Measurements from ENCODE around the gene CS. TPM values are rescaled to one million over a fixed set of nuclear protein-coding genes. Genes with fewer than 3 reads are reported as not detected.

The CS gene
- total and polyA plus RNA-seq, 2 of the 4 experiments (the other 2 are of a cell fraction) = 139 to 146 TPM

DNA sequence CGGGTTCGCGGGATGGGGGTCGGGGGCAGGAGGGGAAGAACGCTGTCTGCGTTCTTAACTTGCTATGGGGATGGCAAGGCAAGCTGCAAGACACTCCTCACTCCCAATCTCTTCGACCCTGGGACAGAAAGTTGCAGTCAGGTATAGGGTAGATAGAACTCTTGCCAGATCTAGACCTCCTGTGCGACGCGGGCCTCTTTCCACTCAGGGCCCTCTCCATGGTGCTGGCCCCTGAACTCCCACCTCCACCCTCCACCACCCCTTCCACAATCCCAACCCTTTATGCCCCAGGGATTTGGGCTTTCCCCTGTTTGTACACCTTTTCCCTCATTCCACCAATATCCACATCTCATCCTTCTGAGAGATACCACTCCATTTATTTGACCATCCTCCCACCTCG lies 75.2 kb downstream of the CS start:
- Histone ChIP-seq H3K4ac (ENCODE audit: low read depth, low read length) (peak overlapping the region; percentile 92; the same call in 1 of the 2 replicates), H2BK20ac (ENCODE audit: low read depth, low read length) (no peak overlapping the region), H2AK5ac (ENCODE audit: low read depth, low read length) (peak overlapping the region; percentile 88), H3K4me1 (ENCODE audit: control insufficient read depth, insufficient read depth, low read length) (peaks cover 4% of the 10 kb centered on the region; the same call in 1 of the 2 replicates), H4K20me1 (ENCODE audit: insufficient read depth, low read length) (no peaks in the 10 kb centered on the region), H3K9me3 (ENCODE audit: control insufficient read depth, insufficient read depth, low read length) (no peaks in the 10 kb centered on the region), H3K27ac (ENCODE audit: insufficient read depth, low read length) (peak overlapping the region; percentile 57; the same call in 1 of the 2 replicates), H3K23ac (ENCODE audit: low read depth, low read length) (peak overlapping the region; percentile 7; the same call in 1 of the 2 replicates), H3K79me1 (ENCODE audit: low read depth in 1 of 2, low read length in 2 of 2) (peaks cover 19 to 36% of the 10 kb centered on the region in 2 experiments), H3K14ac (replicated peaks; ENCODE audit: low read depth, low read length) (peak overlapping the region; percentile 87; the same call in 1 of the 2 replicates), H3K4me2 (ENCODE audit: low read depth, low read length) (peak overlapping the region; percentile 98), H2BK15ac (ENCODE audit: low read depth, low read length) (no peak overlapping the region), H4K91ac (ENCODE audit: insufficient read depth, low read depth, low read length) (no peak overlapping the region), H3K9me1 (ENCODE audit: insufficient read depth, low read length) (peaks cover 13% of the 10 kb centered on the region), H3K4me3 (ENCODE audit: insufficient read depth, low read depth, low read length) (peak overlapping the region; percentile 63), H4K5ac (ENCODE audit: low read depth, low read length) (no peak overlapping the region), H3K36me3 (ENCODE audit: control insufficient read depth, insufficient read depth, low read length) (peaks cover 6% of the 10 kb centered on the region; the same call in 1 of the 2 replicates), H2AFZ (replicated peaks; ENCODE audit: low read length, poor library complexity) (peak overlapping the region; percentile 92), H3K9ac (ENCODE audit: low read depth, low read length) (peak overlapping the region; percentile 79; the same call in 1 of the 2 replicates), H3K56ac (ENCODE audit: extremely low read depth, insufficient read depth, low read length) (no peak overlapping the region), H2BK5ac (ENCODE audit: low read depth, low read length, poor library complexity, severe bottlenecking) (no peak overlapping the region), H3K27me3 (ENCODE audit: control insufficient read depth, insufficient read depth, low read length) (no peaks in the 10 kb centered on the region), H3K18ac (ENCODE audit: low read depth, low read length) (no peak overlapping the region), H4K8ac (ENCODE audit: low read depth in 2 of 2, low read length in 2 of 2) (peak overlapping the region; percentile 87 to 93; a peak in 3 of 4 replicates), H2BK120ac (ENCODE audit: low read depth, low read length) (no peak overlapping the region), H2AK9ac (replicated peaks; ENCODE audit: low read depth, low read length, poor library complexity) (peak overlapping the region; percentile 83)
- no peak for ATAC-seq (ENCODE audit: low read depth)
- intact Hi-C loops (cut with micrococcal nuclease) = loop anchor here (1.0 kb wide), 3 partner anchors 28 to 106 kb away; no protein-coding TSS in a partner anchor
- TF ChIP-seq, protein P1, sequence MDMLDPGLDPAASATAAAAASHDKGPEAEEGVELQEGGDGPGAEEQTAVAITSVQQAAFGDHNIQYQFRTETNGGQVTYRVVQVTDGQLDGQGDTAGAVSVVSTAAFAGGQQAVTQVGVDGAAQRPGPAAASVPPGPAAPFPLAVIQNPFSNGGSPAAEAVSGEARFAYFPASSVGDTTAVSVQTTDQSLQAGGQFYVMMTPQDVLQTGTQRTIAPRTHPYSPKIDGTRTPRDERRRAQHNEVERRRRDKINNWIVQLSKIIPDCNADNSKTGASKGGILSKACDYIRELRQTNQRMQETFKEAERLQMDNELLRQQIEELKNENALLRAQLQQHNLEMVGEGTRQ (IDR thresholded peaks at IDR 0.05; ENCODE audit: low read depth, low read length) = no peak
- no peak for TF ChIP-seq MXI1 (IDR thresholded peaks at IDR 0.05; ENCODE audit: borderline replicate concordance, low read depth, low read length)
- no peak for TF ChIP-seq FOS (IDR thresholded peaks at IDR 0.05; ENCODE audit: low read depth, low read length)
- TF ChIP-seq BHLHE40 (IDR thresholded peaks at IDR 0.05; ENCODE audit: low read depth, low read length) = no peak
- TF ChIP-seq CEBPB (IDR thresholded peaks at IDR 0.05; ENCODE audit: low read depth, low read length) = no peak
- TF ChIP-seq POLR2A (IDR thresholded peaks at IDR 0.05; ENCODE audit: low read depth, low read length) = no peak
- TF ChIP-seq RFX5 (IDR thresholded peaks at IDR 0.05; ENCODE audit: low read depth, low read length) = no peak
- TF ChIP-seq, protein P2, sequence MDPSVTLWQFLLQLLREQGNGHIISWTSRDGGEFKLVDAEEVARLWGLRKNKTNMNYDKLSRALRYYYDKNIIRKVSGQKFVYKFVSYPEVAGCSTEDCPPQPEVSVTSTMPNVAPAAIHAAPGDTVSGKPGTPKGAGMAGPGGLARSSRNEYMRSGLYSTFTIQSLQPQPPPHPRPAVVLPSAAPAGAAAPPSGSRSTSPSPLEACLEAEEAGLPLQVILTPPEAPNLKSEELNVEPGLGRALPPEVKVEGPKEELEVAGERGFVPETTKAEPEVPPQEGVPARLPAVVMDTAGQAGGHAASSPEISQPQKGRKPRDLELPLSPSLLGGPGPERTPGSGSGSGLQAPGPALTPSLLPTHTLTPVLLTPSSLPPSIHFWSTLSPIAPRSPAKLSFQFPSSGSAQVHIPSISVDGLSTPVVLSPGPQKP (IDR thresholded peaks at IDR 0.05; ENCODE audit: borderline replicate concordance, low read depth, low read length) = no peak
- TF ChIP-seq SMC3 (IDR thresholded peaks at IDR 0.05; ENCODE audit: low read depth, low read length) = no peak
- TF ChIP-seq, protein P3, sequence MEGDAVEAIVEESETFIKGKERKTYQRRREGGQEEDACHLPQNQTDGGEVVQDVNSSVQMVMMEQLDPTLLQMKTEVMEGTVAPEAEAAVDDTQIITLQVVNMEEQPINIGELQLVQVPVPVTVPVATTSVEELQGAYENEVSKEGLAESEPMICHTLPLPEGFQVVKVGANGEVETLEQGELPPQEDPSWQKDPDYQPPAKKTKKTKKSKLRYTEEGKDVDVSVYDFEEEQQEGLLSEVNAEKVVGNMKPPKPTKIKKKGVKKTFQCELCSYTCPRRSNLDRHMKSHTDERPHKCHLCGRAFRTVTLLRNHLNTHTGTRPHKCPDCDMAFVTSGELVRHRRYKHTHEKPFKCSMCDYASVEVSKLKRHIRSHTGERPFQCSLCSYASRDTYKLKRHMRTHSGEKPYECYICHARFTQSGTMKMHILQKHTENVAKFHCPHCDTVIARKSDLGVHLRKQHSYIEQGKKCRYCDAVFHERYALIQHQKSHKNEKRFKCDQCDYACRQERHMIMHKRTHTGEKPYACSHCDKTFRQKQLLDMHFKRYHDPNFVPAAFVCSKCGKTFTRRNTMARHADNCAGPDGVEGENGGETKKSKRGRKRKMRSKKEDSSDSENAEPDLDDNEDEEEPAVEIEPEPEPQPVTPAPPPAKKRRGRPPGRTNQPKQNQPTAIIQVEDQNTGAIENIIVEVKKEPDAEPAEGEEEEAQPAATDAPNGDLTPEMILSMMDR (conservative IDR thresholded peaks at IDR 0.05; ENCODE audit: low read depth, low read length) = no peak
- no peak for TF ChIP-seq RCOR1 (IDR thresholded peaks at IDR 0.05; ENCODE audit: insufficient replicate concordance, low read length)
- no peak for TF ChIP-seq RAD21 (IDR thresholded peaks at IDR 0.05; ENCODE audit: low read length)
- TF ChIP-seq NFE2L2 (IDR thresholded peaks at IDR 0.05; ENCODE audit: low read depth, low read length) = no peak
- no peak for TF ChIP-seq MAFK (IDR thresholded peaks at IDR 0.05; ENCODE audit: low read depth, low read length)
- no peak for TF ChIP-seq CHD1 (IDR thresholded peaks at IDR 0.05; ENCODE audit: low read depth, low read length)
- no peak for TF ChIP-seq MAZ (IDR thresholded peaks at IDR 0.05; ENCODE audit: borderline replicate concordance, low read depth, low read length)
- ChIA-PET CTCF (no interaction called here), POLR2A (ENCODE audit: unreplicated experiment) (no interaction called here)
- no peak for DNase-seq
- dilution Hi-C loops (cut with HindIII; ENCODE audit: low sequenced_read_pairs, unreplicated experiment) = no loop called here
- 100% methylated on average over 1 of the region's 11 CpGs; no CpG with 5 or more reads in 1 of the 2 experiments for WGBS, 2 experiments (ENCODE audit: extremely low coverage in 2 of 2, insufficient read length in 1 of 2)
- in situ Hi-C loops (cut with MboI; ENCODE audit: low sequenced_read_pairs) = no loop called here
- BruUV-seq (replicated peaks) = no TSS peak
